Caki2 (cell line): ENCODE results near the gene UPP2. TPM values are rescaled to one million over a fixed set of nuclear protein-coding genes. Genes with fewer than 3 reads are reported as not detected.

Source experiments
- DNase-seq: peaks from one replicate; pipeline ENCODE4 v3.0.0-alpha.2; 2015; ENCODE audit warnings: low read depth
- in situ Hi-C: cut with HindIII; loops from 2 replicates; pipeline ENCODE4 v1.10.0; 2016; ENCODE audit warnings: low sequenced_read_pairs, low pct_unique_long_range_greater_than_20kb, mixed read lengths
- total RNA-seq: library from RNA; depleted of rRNA; stranded (reverse); fragments of >200 nt; shearing (Covaris generic); gene quantifications from 2 replicates; pipeline ENCODE4 v1.2.3, GENCODE V29; 2014; ENCODE audit warnings: low replicate concordance

UPP2 gene
- total RNA-seq, 1 experiment from 2014 or later, result not detected

- in situ Hi-C loops, result no loop called here
- DNase-seq, result no peak
Observed at GRCh38 chr2:158131483-158131912, 29.8 kb downstream of the UPP2 start.

GRCh38 chr2:158131919-158132566, 30.4 kb downstream of the UPP2 start:
- in situ Hi-C loops, result no loop called here
- DNase-seq, result peak; percentile 95

GRCh38 chr2:158134055-158134454, 32.4 kb downstream of the UPP2 start:
- in situ Hi-C loops, result no loop called here
- no peak for DNase-seq

- no peak for DNase-seq
- in situ Hi-C loops, result no loop called here
Observed at GRCh38 chr2:158134655-158135054, 33.0 kb downstream of the UPP2 start.

GRCh38 chr2:158135096-158135495, 33.4 kb downstream of the UPP2 start:
- DNase-seq, result no peak
- in situ Hi-C loops, result no loop called here

- DNase-seq, result no peak
- in situ Hi-C loops, result no loop called here
Observed at GRCh38 chr2:158138255-158138654, 36.6 kb downstream of the UPP2 start.

GRCh38 chr2:158140201-158140600, 38.5 kb downstream of the UPP2 start:
- DNase-seq, result no peak
- in situ Hi-C loops, result no loop called here

- no peak for DNase-seq
- in situ Hi-C loops, result no loop called here
Observed at GRCh38 chr2:158142165-158142564, 40.5 kb downstream of the UPP2 start.

- no peak for DNase-seq
- in situ Hi-C loops, result no loop called here
Observed at GRCh38 chr2:158142568-158143332, 41.1 kb downstream of the UPP2 start.

GRCh38 chr2:158143703-158144360, 42.2 kb downstream of the UPP2 start:
- no peak for DNase-seq
- in situ Hi-C loops, result no loop called here

GRCh38 chr2:158144914-158145625, 43.4 kb downstream of the UPP2 start:
- DNase-seq, result no peak
- in situ Hi-C loops, result no loop called here

GRCh38 chr2:158153270-158154015, 51.8 kb downstream of the UPP2 start:
- in situ Hi-C loops, result no loop called here
- DNase-seq, result no peak

GRCh38 chr2:158154596-158154995, 52.9 kb downstream of the UPP2 start:
- no peak for DNase-seq

GRCh38 chr2:158172719-158173118, 71.0 kb downstream of the UPP2 start:
- DNase-seq, result no peak
- in situ Hi-C loops, result no loop called here

More at GRCh38 chr2:158154596-158154995, 52.9 kb downstream of the UPP2 start:
- in situ Hi-C loops, result no loop called here

- in situ Hi-C loops, result no loop called here
- DNase-seq, result no peak
Observed at GRCh38 chr2:158174495-158174894, 72.8 kb downstream of the UPP2 start.

- no peak for DNase-seq
- in situ Hi-C loops, result no loop called here
Observed at GRCh38 chr2:158174956-158175355, 73.3 kb downstream of the UPP2 start.

GRCh38 chr2:158178646-158179045, 77.0 kb downstream of the UPP2 start:
- in situ Hi-C loops, result no loop called here
- DNase-seq, result no peak

GRCh38 chr2:158179660-158180059, 78.0 kb downstream of the UPP2 start:
- in situ Hi-C loops, result no loop called here
- no peak for DNase-seq
